Measurements from ENCODE around the gene FRS2.
A peak's percentile ranks its signal among the peaks of the same experiment; 100 is the strongest.

Gene FRS2

GRCh38 chr12:69533844-69534243, 63.7 kb downstream of the FRS2 start:
- no peak for ATAC-seq

DNA sequence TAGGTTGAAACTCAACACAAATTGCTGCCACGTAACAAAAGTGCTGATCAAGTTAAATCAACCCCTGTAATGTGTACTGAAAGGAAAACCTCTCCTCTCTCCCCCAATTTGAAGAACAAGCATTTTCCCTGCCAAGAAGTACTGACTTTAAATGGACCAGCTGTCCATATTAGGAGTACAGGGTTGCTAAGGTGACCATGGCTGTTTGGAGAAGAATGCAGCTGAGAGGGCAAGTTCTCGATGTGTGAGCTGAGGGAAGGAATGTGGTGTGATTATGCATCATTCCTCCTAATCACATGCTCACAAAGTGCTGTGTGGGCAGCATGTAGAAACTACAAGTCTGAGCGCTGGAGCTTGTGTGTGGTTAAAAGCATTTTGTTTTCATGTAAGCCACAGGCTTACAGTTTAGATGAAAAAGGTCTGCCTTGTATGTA, 64.2 kb downstream of the FRS2 start:
- peak; percentile 28 to 66 for ATAC-seq

DNA sequence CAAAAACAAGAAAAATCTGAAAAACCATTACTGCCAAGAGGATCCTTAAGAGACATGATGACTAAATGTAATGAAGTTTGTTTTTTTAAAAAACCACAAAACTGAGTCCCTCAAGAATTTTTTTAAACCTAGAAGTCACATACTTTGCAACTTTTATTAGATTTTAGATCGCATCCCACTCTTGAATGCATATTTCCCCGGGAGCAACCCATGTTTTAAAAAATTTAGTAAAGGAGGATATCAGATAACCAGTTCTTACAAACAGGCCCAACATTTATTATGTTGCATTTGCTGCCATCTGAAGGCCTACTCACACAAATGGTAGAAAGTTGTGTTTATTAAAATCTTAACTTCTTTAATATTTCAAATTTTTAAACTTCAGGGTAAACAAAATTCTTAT, 70.8 kb downstream of the FRS2 start:
- ATAC-seq: no peak

DNA sequence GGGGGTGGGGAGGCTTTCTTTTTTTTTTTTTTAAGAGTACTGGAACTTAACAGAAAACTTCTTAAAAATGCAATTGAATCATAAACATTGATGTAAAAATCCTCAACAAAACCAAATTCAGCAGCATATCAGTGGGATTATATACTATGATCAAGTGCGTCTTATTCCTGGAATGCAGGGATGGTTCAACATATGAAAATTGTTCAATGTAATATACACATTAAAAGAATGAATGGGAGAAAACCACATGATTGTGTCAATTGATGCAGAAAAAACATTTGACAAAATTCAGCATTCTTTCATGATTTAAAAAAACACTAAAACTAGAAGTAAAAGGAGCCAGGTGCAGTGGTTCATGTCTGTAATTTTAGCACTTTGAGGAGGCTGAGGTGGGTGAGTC, 73.9 kb downstream of the FRS2 start:
- ATAC-seq: no peak

GRCh38 chr12:69545081-69545480, 74.9 kb downstream of the FRS2 start:
- no peak for ATAC-seq

DNA sequence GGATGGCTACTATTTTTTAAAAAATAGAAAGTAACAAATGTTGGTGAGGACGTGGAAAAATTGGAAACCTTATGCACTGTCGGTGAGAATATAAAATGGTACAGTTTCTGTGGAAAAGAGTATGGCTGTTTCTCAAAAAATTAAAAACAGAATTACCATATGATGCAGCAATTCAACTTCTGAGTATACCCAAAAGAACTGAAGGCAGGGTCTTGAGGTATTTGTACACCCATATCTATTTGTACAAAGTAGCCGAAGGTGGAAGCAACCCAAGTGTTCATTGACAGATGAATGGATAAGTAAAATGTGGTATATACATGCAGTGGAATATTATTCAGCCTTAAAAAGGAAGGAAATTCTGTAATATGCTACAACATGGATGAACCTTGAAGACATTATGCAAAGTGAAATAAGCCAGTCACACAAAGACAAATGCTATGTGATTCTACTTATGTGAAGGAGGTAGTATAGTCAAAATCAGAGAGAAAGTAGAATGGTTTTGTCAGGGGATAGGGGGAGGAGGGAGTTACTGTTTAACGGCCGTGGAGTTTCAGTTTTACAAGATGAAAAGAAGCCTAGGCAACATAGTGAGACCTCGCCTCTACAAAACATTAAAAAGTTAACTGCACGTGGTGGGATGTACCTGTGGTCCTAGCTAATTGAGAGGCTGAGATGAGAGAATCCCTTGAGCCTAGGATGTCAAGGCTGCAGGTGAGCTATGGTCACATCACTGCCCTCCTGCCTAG, 76.7 kb downstream of the FRS2 start:
- ATAC-seq: peak; percentile 53 to 65

- ATAC-seq: no peak
Observed at GRCh38 chr12:69548687-69549086, 78.5 kb downstream of the FRS2 start.

GRCh38 chr12:69550569-69551350, 80.6 kb downstream of the FRS2 start:
- no peak for ATAC-seq

DNA sequence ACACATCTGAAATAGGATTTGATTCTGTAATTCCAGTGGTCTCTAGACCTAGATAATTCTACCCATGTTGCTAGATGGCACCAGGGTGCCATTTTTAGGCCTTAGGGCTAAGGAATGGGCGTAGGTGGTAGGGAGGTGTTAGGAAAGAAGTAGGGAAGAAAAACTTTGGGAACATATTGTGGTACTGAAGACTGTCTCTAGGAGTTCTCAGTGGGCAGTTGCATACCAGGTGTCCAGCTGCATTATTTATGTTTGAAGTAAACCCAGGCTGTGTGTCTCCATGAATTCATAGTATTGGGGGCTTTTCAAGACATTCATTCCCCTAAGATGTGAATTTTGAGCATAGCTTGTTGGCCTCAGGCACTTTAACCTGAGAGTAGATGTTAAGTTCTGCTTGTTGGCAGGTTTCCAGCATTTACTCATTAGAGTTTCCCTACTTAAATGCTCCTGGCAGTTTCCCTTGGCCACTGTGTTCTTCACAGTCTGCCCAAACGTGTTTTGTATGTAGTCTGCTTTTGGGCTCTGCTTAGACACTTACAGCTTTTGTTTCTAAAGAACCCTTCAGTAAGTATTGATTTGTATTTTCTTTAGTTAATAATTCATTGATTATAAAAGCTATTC, 83.5 kb downstream of the FRS2 start:
- ATAC-seq: no peak

GRCh38 chr12:69555461-69555860, 85.3 kb downstream of the FRS2 start:
- ATAC-seq: no peak

DNA sequence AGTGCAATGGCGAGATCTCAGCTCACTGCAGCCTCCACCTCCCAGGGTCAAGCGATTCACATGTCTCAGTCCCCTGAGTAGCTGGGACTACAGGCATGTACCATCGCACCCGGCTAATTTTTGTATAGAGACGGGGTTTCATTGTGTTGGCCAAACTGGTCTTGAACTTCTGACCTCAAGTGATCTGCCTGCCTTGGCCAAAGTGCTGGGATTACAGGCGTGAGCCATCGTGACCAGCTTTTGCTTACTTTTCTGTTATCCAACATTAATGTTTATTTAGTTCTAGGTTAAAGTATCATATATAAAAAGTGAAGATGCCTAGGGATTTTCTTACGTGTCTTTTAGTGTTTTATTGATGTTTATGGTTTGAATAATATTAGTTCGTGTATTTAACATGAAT, 86.2 kb downstream of the FRS2 start:
- no peak for ATAC-seq

DNA sequence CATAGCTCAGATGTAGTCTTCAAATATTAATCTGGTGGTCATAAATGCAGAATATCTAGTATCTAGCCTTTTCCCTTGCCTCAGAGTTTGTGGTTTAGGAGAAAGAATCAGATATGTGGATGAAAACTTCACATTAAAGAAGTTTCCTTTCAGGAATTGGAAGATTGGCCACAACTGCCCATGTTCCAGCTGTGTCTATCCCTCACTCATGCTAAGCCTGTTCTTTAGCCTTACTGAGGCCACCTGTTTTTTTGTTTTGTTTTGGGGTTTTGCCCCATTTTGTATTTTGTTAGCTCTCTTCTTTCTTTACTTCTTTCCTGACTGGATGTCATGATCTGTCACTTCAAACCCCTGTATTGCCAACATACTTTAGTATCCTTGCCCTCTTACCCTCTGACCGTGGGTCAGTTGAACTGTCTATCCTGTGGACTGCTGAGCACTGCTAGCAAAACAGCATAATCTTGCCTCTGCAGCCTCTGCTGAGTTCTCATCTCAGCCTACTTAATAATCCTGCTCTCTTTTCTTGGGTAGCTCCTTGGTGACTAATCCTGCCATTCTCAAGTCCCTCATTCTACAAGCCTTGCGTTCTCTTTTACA, 93.1 kb downstream of the FRS2 start:
- ATAC-seq: no peak

GRCh38 chr12:69566603-69567002, 96.4 kb downstream of the FRS2 start:
- no peak for ATAC-seq

DNA sequence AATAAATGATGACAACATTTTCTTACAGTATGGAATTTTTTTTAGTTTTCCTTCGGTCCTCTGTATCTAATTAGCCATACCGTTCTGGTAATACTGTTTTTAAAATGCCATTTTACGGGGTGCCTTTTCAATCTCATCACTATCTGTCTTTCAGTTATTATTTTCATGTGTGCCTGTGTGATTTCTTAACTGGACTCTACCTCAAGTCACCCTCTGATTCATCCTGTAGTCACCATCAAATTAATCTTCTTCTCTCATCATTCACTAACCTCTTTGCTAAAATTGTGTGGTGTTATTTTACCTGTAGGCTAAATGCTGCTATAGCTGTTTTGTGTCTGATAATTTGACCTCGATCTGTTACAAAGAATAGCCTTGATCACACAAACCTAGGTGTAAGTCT, 99.0 kb downstream of the FRS2 start:
- ATAC-seq: peak in 1 of 2 donors; percentile 13

- no peak for ATAC-seq
Observed at GRCh38 chr12:69570000-69570516, 99.9 kb downstream of the FRS2 start.

DNA sequence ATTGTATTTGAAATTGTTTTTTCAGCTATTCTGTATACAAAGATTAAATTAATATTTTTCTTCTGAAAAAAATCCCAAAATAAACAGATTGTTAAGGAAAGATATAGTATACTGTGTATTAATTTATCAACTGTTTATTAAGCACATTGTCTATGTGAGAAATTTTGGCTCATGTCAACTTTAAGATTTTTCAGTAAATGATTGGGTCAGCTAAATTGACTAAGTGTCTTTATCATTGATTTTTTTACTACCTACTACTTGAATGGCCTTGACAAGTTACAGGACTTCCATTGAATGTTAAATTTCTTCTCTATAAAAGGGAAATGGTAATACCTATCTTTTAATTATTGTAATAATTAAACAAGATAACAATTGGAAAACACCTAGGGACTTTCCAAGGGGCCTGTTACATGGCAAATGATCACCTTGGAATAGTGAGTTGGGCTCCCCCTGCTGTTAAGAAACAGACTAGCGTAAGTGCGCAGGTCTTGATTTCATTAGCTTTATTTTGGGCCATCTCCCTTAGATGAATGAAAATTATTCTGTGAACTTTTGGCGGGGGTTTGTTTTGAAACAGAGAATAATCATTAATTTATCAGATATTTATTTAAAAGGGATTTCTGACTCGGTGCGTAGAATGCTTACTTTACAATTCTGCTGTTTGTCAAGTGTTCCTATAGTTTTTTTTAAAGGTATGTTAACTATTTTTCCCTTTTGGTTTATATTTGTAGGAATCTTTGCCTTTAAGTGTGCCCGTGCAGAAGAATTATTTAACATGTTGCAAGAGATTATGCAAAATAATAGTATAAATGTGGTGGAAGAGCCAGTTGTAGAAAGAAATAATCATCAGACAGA, 100.6 kb downstream of the FRS2 start:
- ATAC-seq: peak; percentile 53 to 86

DNA sequence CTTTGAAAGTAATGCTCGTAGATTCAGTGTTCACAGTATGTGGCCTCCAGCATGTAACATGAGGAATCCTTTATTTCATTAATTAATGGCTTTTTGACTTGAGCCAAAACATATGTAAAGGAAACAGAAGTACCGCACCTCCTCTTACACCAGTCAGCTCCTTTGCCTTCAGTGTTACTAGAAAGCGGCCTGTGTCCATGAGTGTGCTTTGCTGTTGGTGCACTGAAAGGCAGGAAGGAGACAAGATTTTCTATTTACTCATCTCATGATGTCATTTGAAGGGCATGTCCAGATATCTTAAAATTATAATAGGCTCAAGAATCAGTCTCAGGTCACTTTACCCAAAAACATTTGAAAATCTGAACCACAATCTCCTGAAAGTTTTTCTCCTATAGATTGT, 105.2 kb downstream of the FRS2 start:
- no peak for ATAC-seq

DNA sequence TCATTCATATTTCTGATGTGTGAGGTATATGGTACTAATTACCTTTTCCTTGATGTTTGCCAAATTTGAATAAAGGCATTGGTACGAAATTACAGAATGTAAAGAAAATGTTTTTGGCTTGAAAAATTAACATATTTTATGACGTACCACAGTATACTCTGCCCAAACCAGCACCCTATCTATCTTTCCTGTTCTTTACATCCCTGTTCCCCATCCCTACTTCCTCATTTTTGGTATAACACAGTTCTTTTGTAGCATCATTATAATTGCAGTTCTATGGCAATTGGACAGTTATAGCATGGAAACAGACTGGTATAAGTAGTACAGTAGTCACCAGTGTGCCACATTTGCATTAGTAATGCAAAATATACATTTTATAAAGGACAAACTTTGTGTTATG, 108.1 kb downstream of the FRS2 start:
- ATAC-seq: no peak

DNA sequence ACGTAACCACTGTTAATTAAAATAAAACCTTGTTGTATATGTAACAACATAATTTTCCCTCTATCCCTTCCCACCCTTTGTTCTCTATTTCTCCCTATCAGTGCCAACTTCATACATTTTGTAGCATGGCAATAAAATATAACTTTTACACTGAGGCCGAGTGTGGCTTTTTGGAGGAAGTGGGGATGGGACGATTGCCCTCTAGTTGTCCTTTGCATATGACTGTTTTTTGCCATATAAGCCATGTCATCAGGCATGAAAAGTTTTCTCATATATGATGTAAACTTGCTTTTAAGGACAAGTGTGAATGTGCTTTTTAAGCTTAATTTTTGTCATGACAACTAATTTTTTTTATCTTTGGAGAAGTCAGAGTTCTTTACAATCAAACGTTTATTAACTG, 108.8 kb downstream of the FRS2 start:
- ATAC-seq: no peak

DNA sequence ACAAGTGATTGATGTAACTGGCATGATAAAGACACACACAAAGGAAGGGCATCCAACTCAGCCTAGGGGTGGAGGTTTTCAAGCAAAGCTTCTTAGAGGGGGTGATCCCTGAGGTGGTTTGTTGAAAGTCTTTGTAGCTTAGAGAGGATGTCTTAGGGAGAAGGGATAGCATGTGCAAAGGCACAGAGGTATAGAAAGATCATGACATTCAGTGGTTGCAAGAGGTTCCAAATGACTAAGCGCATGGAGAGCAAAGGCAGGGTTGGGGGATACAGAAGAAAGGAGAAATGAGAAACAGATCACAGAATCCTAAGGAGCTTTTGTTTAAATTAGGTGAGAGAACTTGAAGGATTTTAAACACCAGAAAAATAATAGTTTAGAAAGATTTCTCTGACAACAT, 109.9 kb downstream of the FRS2 start:
- no peak for ATAC-seq

DNA sequence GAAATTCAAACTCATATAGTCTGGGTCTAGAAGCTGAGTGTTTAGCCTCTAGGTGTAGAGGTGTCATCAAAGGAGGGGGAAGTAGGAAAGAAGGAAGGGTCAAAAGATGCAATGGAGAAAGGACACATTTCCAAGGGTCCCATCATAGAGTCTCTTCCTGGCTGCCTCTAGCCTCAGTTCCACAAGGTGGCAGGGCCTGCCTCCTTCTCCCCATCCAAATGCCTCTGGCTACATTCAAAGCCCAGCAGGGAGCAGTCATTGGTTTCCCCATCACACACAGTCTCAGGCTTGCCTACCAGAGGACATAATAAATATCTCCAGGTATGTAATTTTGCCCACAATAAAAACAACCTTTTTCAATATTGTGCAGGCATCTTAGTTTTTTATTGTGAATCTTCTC, 113.0 kb downstream of the FRS2 start:
- no peak for ATAC-seq
